WTC11 (cell line): ENCODE measurements around the gene ZNF518A. TPM values are rescaled to one million over a fixed set of nuclear protein-coding genes. Genes with fewer than 3 reads are reported as not detected.

Experiments
- ATAC-seq: fragments of 200-7000 bp; cut with Tn5 transposase; 2 replicates; pipeline ENCODE4 v1.10.0; 2021; ENCODE audit warnings: mild to moderate bottlenecking, moderate library complexity
- CTCF ChIA-PET: fragments of 300-600 bp; sonication (Branson Sonifier 250); formaldehyde crosslinking; loops from one replicate; lab custom pipeline; 2021; ENCODE audit warnings: antibody characterized with exemption; lab: Charles Lee
- POLR2A ChIA-PET: fragments of 350-600 bp; sonication (Branson Sonifier 250); formaldehyde crosslinking; loops from one replicate; lab custom pipeline; 2021; ENCODE audit warnings: antibody characterized with exemption; lab: Charles Lee
- DNase-seq: peaks from one replicate; pipeline ENCODE4 v3.0.0; 2021; ENCODE audit warnings: low spot score
- H3K27ac Mint-ChIP-seq: 2 replicates; pipeline ENCODE4 v1.8.0; 2021; ENCODE audit warnings: mixed read lengths
- H3K27me3 Mint-ChIP-seq: 2 replicates; pipeline ENCODE4 v1.8.0; 2021; ENCODE audit warnings: low read depth, mild to moderate bottlenecking, moderate library complexity, mixed read lengths
- H3K36me3 Mint-ChIP-seq: 2 replicates; pipeline ENCODE4 v1.8.0; 2021; ENCODE audit warnings: mixed read lengths
- H3K4me1 Mint-ChIP-seq: 2 replicates; pipeline ENCODE4 v1.8.0; 2022; ENCODE audit warnings: mixed read lengths
- H3K4me3 Mint-ChIP-seq: 2 replicates; pipeline ENCODE4 v1.8.0; 2021; ENCODE audit warnings: mild to moderate bottlenecking, moderate library complexity, mixed read lengths
- H3K9me3 Mint-ChIP-seq: 2 replicates; pipeline ENCODE4 v1.8.0; 2021; ENCODE audit warnings: mixed read lengths
- CBFB ChIP-seq: sonication (generic); formaldehyde crosslinking; IDR thresholded peaks from 2 replicates; pipeline ENCODE4 v1.8.1; 2022; ENCODE audit warnings: mild to moderate bottlenecking, low read depth, missing genetic modification reagents
- FOXK1 ChIP-seq: sonication (generic); formaldehyde crosslinking; IDR thresholded peaks from 2 replicates; pipeline ENCODE4 v1.8.0; 2022; ENCODE audit warnings: mild to moderate bottlenecking, moderate library complexity, missing genetic modification reagents
- GABPB1 ChIP-seq: sonication (generic); formaldehyde crosslinking; IDR thresholded peaks from 2 replicates; pipeline ENCODE4 v1.8.1; 2023; ENCODE audit warnings: mild to moderate bottlenecking, missing genetic modification reagents
- IRF2 ChIP-seq: sonication (generic); formaldehyde crosslinking; IDR thresholded peaks from 2 replicates; pipeline ENCODE4 v1.8.0; 2022; ENCODE audit warnings: low read depth, missing genetic modification reagents, borderline replicate concordance
- JUN ChIP-seq: sonication (generic); formaldehyde crosslinking; IDR thresholded peaks from 2 replicates; pipeline ENCODE4 v1.8.0; 2023; ENCODE audit warnings: mild to moderate bottlenecking, missing genetic modification reagents
- MYBL2 ChIP-seq: sonication (generic); formaldehyde crosslinking; IDR thresholded peaks from 2 replicates; pipeline ENCODE4 v1.8.1; 2023; ENCODE audit warnings: mild to moderate bottlenecking, moderate library complexity, missing genetic modification reagents
- NFE2L1 ChIP-seq: sonication (generic); formaldehyde crosslinking; IDR thresholded peaks from 2 replicates; pipeline ENCODE4 v1.8.1; 2023; ENCODE audit warnings: missing genetic modification reagents
- OVOL2 ChIP-seq: fragments of 250-450 bp; sonication (Bioruptor Pico); IDR thresholded peaks from 2 replicates; pipeline ENCODE4 v1.9.0; 2021; ENCODE audit warnings: mild to moderate bottlenecking, borderline replicate concordance
- RELA ChIP-seq: sonication (generic); formaldehyde crosslinking; IDR thresholded peaks from 2 replicates; pipeline ENCODE4 v1.8.1; 2022; ENCODE audit warnings: missing genetic modification reagents, mild to moderate bottlenecking, borderline replicate concordance
- RORB ChIP-seq: fragments of 250-450 bp; sonication (Bioruptor Pico); IDR thresholded peaks from 2 replicates; pipeline ENCODE4 v1.9.0; 2021; ENCODE audit warnings: mild to moderate bottlenecking
- SOX15 ChIP-seq: fragments of 250-450 bp; sonication (Bioruptor Pico); IDR thresholded peaks from 2 replicates; pipeline ENCODE4 v1.9.0; 2021; ENCODE audit warnings: mild to moderate bottlenecking
- SP1 ChIP-seq: sonication (generic); formaldehyde crosslinking; conservative IDR thresholded peaks from 2 replicates; pipeline ENCODE4 v1.8.1; 2022; ENCODE audit warnings: missing genetic modification reagents
- ZBTB43 ChIP-seq: sonication (generic); formaldehyde crosslinking; IDR thresholded peaks from 2 replicates; pipeline ENCODE4 v1.8.1; 2023; ENCODE audit warnings: mild to moderate bottlenecking, missing genetic modification reagents
- ZNF281 ChIP-seq: sonication (generic); formaldehyde crosslinking; IDR thresholded peaks from 2 replicates; pipeline ENCODE4 v1.8.0; 2023; ENCODE audit warnings: mild to moderate bottlenecking, missing genetic modification reagents
- ZNF416 ChIP-seq: fragments of 250-450 bp; sonication (Bioruptor Pico); IDR thresholded peaks from 2 replicates; pipeline ENCODE4 v1.9.0; 2021; ENCODE audit warnings: mild to moderate bottlenecking, inconsistent platforms
- ZNF532 ChIP-seq: fragments of 250-450 bp; sonication (Bioruptor Pico); IDR thresholded peaks from 2 replicates; pipeline ENCODE4 v1.9.0; 2021; ENCODE audit warnings: mild to moderate bottlenecking, borderline replicate concordance
- ZNF671 ChIP-seq: fragments of 250-450 bp; sonication (Bioruptor Pico); IDR thresholded peaks from 2 replicates; pipeline ENCODE4 v1.8.0; 2021; ENCODE audit warnings: mild to moderate bottlenecking
- total RNA-seq: library from RNA; stranded (reverse); gene quantifications from 3 replicates; pipeline ENCODE4 v1.2.3, GENCODE V29; 2021
- TF ChIP-seq, protein P1 (sequence below): sonication (generic); formaldehyde crosslinking; IDR thresholded peaks from 2 replicates; pipeline ENCODE4 v1.8.0; 2022; ENCODE audit warnings: mild to moderate bottlenecking, missing genetic modification reagents
- TF ChIP-seq, protein P2 (sequence below): fragments of 250-450 bp; sonication (Bioruptor Pico); conservative IDR thresholded peaks from 2 replicates; pipeline ENCODE4 v1.9.0; 2021; ENCODE audit warnings: mild to moderate bottlenecking
- TF ChIP-seq, protein P3 (sequence below): sonication (generic); formaldehyde crosslinking; IDR thresholded peaks from 2 replicates; pipeline ENCODE4 v1.8.0; 2022; ENCODE audit warnings: mild to moderate bottlenecking, missing genetic modification reagents

Gene ZNF518A
- total RNA-seq, 1 experiment from 2014 or later: 29.9 TPM

GRCh38 chr10:96124230-96125141 is 5.6 kb upstream of the ZNF518A start (continued):
- TF ChIP-seq, protein P1, sequence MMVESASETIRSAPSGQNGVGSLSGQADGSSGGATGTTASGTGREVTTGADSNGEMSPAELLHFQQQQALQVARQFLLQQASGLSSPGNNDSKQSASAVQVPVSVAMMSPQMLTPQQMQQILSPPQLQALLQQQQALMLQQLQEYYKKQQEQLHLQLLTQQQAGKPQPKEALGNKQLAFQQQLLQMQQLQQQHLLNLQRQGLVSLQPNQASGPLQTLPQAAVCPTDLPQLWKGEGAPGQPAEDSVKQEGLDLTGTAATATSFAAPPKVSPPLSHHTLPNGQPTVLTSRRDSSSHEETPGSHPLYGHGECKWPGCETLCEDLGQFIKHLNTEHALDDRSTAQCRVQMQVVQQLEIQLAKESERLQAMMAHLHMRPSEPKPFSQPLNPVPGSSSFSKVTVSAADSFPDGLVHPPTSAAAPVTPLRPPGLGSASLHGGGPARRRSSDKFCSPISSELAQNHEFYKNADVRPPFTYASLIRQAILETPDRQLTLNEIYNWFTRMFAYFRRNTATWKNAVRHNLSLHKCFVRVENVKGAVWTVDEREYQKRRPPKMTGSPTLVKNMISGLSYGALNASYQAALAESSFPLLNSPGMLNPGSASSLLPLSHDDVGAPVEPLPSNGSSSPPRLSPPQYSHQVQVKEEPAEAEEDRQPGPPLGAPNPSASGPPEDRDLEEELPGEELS (CRISPR knock-in tag): 0 out of 2 replicates have a peak, but pooled peaks have one; percentile 22
- no peak for TF ChIP-seq IRF2 (CRISPR knock-in tag)
- no peak for TF ChIP-seq JUN
- TF ChIP-seq MYBL2 (CRISPR knock-in tag): peak; percentile 71; the same call in 1 of the 2 replicates
- no peak for TF ChIP-seq OVOL2 (CRISPR knock-in tag)
- no peak for TF ChIP-seq RORB (CRISPR knock-in tag)
- TF ChIP-seq RELA (CRISPR knock-in tag): no peak
- TF ChIP-seq SP1: 0 out of 2 replicates have a peak, but pooled peaks have one; percentile 50
- TF ChIP-seq GABPB1 (CRISPR knock-in tag): peak; percentile 94
- no peak for TF ChIP-seq ZNF671 (CRISPR knock-in tag)
- TF ChIP-seq ZNF281 (CRISPR knock-in tag): peak; percentile 80
- TF ChIP-seq NFE2L1: peak; percentile 28; the same call in 1 of the 2 replicates
- TF ChIP-seq, all 79 proteins: peak for 10

DNA sequence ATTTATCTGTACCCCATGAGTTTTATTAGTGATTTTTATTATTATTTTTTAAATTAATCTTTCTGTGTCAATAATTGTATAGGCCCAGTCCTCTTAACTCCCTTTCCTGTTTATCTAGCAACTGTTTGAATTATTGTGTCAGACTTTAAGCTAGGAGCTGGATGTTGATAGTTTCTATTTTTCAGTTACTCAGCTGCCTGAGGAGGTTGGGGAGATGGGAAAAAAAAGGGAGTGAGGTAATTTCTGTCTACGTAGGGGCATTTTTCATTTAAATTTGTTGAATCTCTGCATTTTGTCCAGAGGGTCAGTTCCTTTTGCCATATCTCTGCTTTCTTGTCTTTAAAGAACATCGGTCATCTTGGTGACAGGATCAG is 5.0 kb upstream of the ZNF518A start:
- H3K4me3 Mint-ChIP-seq: peak overlapping the region; percentile 73
- H3K9me3 Mint-ChIP-seq: peaks cover 3% of the 10 kb centered on the region; the same call in 1 of the 2 replicates
- ChIA-PET CTCF (interaction anchor here (0.6 kb wide), 1 partner anchor 105 kb away, joined by 3 read pairs; no protein-coding TSS in a partner anchor), POLR2A (interaction anchor here (1.0 to 1.2 kb wide), 2 partner anchors 10 to 40 kb away, joined by 3 read pairs; no protein-coding TSS in a partner anchor)
- H3K27me3 Mint-ChIP-seq: peaks cover 3% of the 10 kb centered on the region; the same call in 1 of the 2 replicates
- TF ChIP-seq, protein P2, sequence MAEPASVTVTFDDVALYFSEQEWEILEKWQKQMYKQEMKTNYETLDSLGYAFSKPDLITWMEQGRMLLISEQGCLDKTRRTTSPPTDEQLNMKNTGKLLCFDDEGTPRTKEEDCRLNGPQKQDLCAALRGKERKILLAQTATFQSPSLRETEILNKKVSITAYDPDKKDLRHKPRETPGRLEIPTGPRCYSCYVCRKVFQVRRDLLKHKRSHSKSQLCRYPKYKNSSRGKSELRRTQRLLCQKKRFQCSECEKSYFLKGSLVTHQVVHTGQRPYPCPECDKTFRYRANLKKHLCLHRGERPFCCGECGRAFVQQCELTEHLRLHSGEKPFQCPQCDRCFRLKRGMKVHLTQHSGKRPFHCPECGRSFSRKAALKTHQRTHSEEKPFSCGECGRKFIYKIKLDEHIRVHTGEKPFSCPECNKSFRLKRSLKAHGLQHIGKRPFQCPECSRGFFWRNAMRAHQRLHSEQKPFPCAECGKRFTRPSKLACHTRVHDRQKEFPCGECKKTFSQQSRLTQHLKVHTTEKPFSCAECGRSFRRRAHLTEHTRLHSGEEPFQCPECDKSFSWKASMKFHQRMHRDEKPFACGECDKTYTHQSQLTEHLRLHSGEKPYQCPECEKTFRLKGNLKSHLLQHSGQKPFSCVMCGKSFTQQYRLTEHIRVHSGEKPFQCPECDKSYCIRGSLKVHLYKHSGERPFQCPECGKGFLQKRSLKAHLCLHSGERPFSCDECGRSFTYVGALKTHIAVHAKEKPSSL (CRISPR knock-in tag): no peak
- TF ChIP-seq ZBTB43 (CRISPR knock-in tag): no peak
- TF ChIP-seq SOX15: no peak
- no peak for TF ChIP-seq ZNF532 (CRISPR knock-in tag)
- TF ChIP-seq CBFB (CRISPR knock-in tag): no peak
- TF ChIP-seq ZNF416: no peak
- TF ChIP-seq, protein P3, sequence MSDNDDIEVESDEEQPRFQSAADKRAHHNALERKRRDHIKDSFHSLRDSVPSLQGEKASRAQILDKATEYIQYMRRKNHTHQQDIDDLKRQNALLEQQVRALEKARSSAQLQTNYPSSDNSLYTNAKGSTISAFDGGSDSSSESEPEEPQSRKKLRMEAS (CRISPR knock-in tag): no peak
- TF ChIP-seq FOXK1 (CRISPR knock-in tag): no peak
- TF ChIP-seq MYBL2 (CRISPR knock-in tag): no peak
- peaks cover 25% of the 10 kb centered on the region for H3K4me1 Mint-ChIP-seq
- H3K27ac Mint-ChIP-seq: peak overlapping the region; percentile 70; the same call in 1 of the 2 replicates
- DNase-seq (no peak), ATAC-seq (no peak)
- H3K36me3 Mint-ChIP-seq: no peaks in the 10 kb centered on the region
